ENCODE data around the gene SLC39A6. TPM values are rescaled to one million over a fixed set of nuclear protein-coding genes. Genes with fewer than 3 reads are reported as not detected.

SLC39A6 gene
- total and polyA plus RNA-seq, 11 donors, result 2.4 to 28.8 (median 15.2) TPM

DNA sequence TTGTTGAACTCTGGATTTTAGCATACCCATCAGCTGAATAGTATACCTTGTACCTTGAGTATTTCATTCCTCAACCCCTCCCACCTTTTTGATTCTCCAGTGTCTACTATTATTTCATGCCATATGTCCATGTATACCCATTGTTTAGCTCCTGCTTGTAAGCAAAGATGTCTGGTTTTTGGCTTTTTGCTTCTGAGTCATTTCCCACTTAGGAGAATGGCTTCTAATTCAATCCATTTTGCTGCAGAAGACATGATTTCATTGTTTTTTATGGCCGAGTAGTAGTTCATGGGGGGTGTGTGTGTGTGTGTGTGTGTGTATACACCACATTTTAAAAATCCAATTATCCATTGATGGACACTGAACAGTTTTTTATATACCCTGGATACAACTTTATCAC is 33.8 kb upstream of the SLC39A6 start:
- H3K27ac ChIP-seq, result no peak overlapping the region
- no peak for TF ChIP-seq POLR2A (IDR thresholded peaks at IDR 0.05)
- TF ChIP-seq, protein P1, sequence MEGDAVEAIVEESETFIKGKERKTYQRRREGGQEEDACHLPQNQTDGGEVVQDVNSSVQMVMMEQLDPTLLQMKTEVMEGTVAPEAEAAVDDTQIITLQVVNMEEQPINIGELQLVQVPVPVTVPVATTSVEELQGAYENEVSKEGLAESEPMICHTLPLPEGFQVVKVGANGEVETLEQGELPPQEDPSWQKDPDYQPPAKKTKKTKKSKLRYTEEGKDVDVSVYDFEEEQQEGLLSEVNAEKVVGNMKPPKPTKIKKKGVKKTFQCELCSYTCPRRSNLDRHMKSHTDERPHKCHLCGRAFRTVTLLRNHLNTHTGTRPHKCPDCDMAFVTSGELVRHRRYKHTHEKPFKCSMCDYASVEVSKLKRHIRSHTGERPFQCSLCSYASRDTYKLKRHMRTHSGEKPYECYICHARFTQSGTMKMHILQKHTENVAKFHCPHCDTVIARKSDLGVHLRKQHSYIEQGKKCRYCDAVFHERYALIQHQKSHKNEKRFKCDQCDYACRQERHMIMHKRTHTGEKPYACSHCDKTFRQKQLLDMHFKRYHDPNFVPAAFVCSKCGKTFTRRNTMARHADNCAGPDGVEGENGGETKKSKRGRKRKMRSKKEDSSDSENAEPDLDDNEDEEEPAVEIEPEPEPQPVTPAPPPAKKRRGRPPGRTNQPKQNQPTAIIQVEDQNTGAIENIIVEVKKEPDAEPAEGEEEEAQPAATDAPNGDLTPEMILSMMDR (IDR thresholded peaks at IDR 0.05), result no peak
- no peak for DNase-seq
- H3K4me3 ChIP-seq, result no peak overlapping the region
- no peaks in the 10 kb centered on the region for H3K4me1 ChIP-seq
- H3K9me3 ChIP-seq, result no peaks in the 10 kb centered on the region
- ATAC-seq, result no peak
- no peaks in the 10 kb centered on the region for H3K27me3 ChIP-seq
- intact Hi-C loops (cut with DNase I), result no loop called here
- peaks cover 0 to 100% (median 94%) of the 10 kb centered on the region in 9 donors for H3K36me3 ChIP-seq
- 76 to 92% (median 89%) methylated on average over 1 of the region's 1 CpG for WGBS, 4 donors

DNA sequence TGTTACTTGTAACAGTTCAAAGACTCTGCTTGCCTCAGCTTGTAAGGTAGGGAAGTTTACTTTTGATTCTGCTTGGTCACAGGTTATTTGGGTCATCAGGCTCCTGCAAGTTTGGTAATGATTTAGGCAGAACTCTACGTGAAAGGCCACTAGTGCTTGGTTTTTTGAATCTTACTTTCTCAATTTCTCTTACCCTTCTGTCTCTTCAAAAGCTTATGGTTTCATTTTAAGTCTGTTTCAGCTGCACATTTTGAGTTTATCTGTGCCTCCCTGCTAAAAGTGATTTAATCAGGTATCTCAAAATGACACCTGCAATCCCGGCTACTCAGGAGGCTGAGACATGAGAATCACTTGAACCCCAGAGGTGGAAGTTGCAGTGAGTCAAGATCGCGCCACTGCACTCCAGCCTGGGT is 31.8 kb upstream of the SLC39A6 start:
- Histone ChIP-seq H3K36me3 (peaks cover 0 to 100% (median 94%) of the 10 kb centered on the region in 9 donors), H3K9me3 (no peaks in the 10 kb centered on the region), H3K27me3 (no peaks in the 10 kb centered on the region), H3K4me1 (no peaks in the 10 kb centered on the region), H3K4me3 (no peak overlapping the region), H3K27ac (no peak overlapping the region)
- ATAC-seq, result no peak
- no peak for DNase-seq
- intact Hi-C loops (cut with DNase I), result no loop called here
- TF ChIP-seq POLR2A (IDR thresholded peaks at IDR 0.05), result no peak
- TF ChIP-seq, protein P1 (IDR thresholded peaks at IDR 0.05), result no peak
- 88 to 93% (median 91%) methylated on average over 4 of the region's 4 CpGs for WGBS, 4 donors

DNA sequence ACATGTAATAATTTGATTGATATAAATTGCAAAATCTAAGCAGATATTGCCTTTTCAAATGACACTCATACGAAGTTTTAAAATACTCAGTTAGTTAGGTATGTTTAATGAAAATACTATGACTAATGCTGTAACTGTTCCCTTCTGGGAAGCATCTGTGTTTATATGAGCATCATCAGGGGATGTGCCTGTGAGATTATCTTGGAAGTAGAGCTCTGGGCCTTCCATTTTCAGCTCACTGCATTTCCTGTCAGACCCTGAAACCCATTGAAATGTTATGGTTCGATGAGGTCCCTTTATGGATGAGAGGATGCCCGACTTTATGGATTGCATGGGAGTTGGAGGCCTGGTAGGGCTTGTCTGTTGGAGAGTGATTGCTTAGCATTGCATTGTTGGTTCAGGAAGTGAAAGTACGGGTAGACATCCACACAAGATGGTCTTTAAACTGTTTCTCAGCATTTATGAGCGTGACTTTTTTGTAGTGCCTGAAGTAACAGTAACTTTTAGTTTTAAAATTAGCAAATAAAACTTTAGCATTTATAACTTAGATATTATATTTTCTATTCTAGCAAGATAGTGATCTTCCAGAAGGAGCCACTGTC is 29.2 kb upstream of the SLC39A6 start:
- no peak for DNase-seq
- Histone ChIP-seq H3K27me3 (no peaks in the 10 kb centered on the region), H3K4me1 (peaks cover 0 to 4% (median 0%) of the 10 kb centered on the region in 12 donors), H3K36me3 (peaks cover 0 to 100% (median 96%) of the 10 kb centered on the region in 9 donors), H3K4me3 (no peak overlapping the region), H3K9me3 (no peaks in the 10 kb centered on the region), H3K27ac (no peak overlapping the region)
- no peak for ATAC-seq
- intact Hi-C loops (cut with DNase I), result no loop called here
- no peak for TF ChIP-seq POLR2A (IDR thresholded peaks at IDR 0.05)
- TF ChIP-seq, protein P1 (IDR thresholded peaks at IDR 0.05), result no peak
- 77 to 82% (median 79%) methylated on average over 5 of the region's 5 CpGs for whole genome bisulfite sequencing, 4 donors

DNA sequence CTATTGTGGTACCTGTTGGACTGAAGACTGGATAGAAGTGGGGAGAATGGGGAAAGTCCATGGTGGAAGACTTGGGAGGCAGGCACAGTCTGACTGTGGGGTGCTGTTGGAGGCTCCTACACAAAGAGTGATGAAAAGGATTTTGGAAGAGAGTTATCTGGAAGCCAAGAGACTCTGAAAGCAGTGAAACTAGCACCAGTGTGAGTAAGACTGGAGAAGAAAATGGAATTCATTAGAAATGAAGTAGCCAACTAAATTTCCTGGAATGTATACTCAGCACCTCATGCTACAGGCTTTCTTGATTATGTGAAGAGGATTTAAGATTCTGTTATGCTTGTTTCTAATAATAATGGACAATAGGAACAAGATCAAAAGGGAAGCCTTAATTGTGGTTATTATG is 28.3 kb upstream of the SLC39A6 start:
- Histone ChIP-seq H3K27me3 (no peaks in the 10 kb centered on the region), H3K36me3 (peaks cover 0 to 100% (median 97%) of the 10 kb centered on the region in 9 donors), H3K4me1 (peaks cover 0 to 6% (median 0%) of the 10 kb centered on the region in 12 donors), H3K9me3 (no peaks in the 10 kb centered on the region), H3K27ac (no peak overlapping the region), H3K4me3 (no peak overlapping the region)
- intact Hi-C loops (cut with DNase I), result no loop called here
- TF ChIP-seq, protein P1 (IDR thresholded peaks at IDR 0.05), result no peak
- TF ChIP-seq POLR2A (IDR thresholded peaks at IDR 0.05), result no peak
- DNase-seq, result no peak
- no peak for ATAC-seq

All from heart left ventricle (tissue), 16 donors.